GM12892 (cell line): ENCODE results near the gene CCDC15.

Source experiments
- POLR2A ChIP-seq: IDR thresholded peaks from 2 replicates; pipeline ENCODE4 v1.6.1; 2011; ENCODE audit warnings: low read depth, low read length, control low read depth
- POLR2AphosphoS5 ChIP-seq: IDR thresholded peaks from 2 replicates; pipeline ENCODE4 v1.6.1; 2011; ENCODE audit warnings: low read depth, low read length, control low read depth

- no peak for TF ChIP-seq POLR2A
- no peak for TF ChIP-seq POLR2AphosphoS5
Measured at GRCh38 chr11:125088576-125089455, 134.8 kb downstream of the CCDC15 start.
